Ectodermal cell (in vitro differentiated cells): ENCODE results near the gene KAT7. TPM values are rescaled to one million over a fixed set of nuclear protein-coding genes. Genes with fewer than 3 reads are reported as not detected.
A peak's percentile ranks its signal among the peaks of the same experiment; 100 is the strongest.

ENCODE experiments used
- H3K27ac ChIP-seq: 2 replicates; pipeline ENCODE4 v1.7.0; 2013; ENCODE audit warnings: mild to moderate bottlenecking, low read depth, low read length; ENCODE audit not compliant: insufficient read depth, poor library complexity, severe bottlenecking
- H3K27me3 ChIP-seq: 2 replicates; pipeline ENCODE4 v1.7.0; 2013; ENCODE audit warnings: mild to moderate bottlenecking, low read length; ENCODE audit not compliant: insufficient read depth, control insufficient read depth, poor library complexity, severe bottlenecking
- H3K36me3 ChIP-seq: one replicate; pipeline ENCODE4 v1.7.0; 2013; ENCODE audit warnings: low read length; ENCODE audit not compliant: control insufficient read depth, insufficient read depth
- H3K4me1 ChIP-seq: one replicate; pipeline ENCODE4 v1.7.0; 2013; ENCODE audit warnings: low read length; ENCODE audit not compliant: control insufficient read depth, insufficient read depth
- H3K4me3 ChIP-seq: 2 replicates; pipeline ENCODE4 v1.7.0; 2013; ENCODE audit warnings: low read depth, low read length, control low read depth; ENCODE audit not compliant: insufficient read depth
- H3K9me3 ChIP-seq: 2 replicates; pipeline ENCODE4 v1.7.0; 2013; ENCODE audit warnings: mild to moderate bottlenecking, low read length, moderate library complexity; ENCODE audit not compliant: control insufficient read depth
- WGBS, 2 experiments: methylation state at CpG; one replicate each; pipeline ENCODE4 v1.1.7; 2013; ENCODE audit warnings: missing lambda C conversion rate in 2 of 2; 5-methylcytosine and 5-hydroxymethylcytosine counted together
- polyA plus RNA-seq, 4 experiments: library from polyadenylated mRNA; stranded (reverse); fragments of 50-300 nt; gene quantifications; one replicate each; pipeline ENCODE4 v1.2.3, GENCODE V29; 2013

Gene KAT7
- polyA plus RNA-seq (2013, experiment 1 of 4), result 89.7 TPM
- 98.7 TPM for polyA plus RNA-seq (2013, experiment 2 of 4)
- polyA plus RNA-seq (2013, experiment 3 of 4), result 70.1 TPM
- 84.3 TPM for polyA plus RNA-seq (2013, experiment 4 of 4)

DNA sequence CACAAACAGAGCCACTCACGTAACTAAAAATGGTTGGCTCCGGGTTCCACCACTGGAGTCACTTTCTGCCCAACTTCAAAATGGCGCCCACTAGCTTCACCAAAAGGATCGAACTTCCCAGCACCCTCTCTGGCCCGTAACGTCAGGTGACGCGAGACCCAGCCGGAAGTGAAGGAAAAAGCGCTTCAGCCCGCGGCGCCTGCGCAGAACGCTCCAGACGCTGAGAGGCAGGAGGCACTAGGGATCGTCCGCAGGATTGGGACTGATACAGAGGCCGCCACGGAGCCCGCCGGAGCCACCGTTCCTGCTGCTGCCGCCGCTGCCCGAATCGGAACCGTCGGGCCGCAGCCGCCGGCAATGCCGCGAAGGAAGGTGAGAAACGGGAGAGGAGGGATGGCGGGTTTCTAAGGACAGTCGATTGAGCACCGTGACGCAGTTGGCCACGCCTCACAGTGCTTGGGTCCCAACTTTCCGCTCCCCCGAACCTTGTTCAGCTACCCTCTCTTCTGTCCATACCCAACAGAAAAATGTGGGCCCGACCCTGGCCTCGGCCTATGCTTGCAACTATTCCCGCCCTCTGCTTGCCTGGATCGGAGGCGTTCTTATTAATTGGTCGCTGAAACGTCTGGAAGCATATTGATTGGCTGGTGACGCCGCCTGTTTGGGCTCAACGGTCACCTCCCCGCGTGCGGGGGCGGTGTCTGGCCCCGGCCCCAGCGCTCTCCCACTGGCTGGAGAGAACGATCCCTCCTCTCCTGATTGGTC lies at the start of gene KAT7:
KAT7 (plus strand) TSS at position 204 of the 765 bp plus-strand sequence; CDS start at position 358, 154 bp downstream.
- H3K4me1 ChIP-seq, result peaks cover 11% of the 10 kb centered on the region
- no peaks in the 10 kb centered on the region for H3K9me3 ChIP-seq
- peak within 1 kb of the TSS; percentile 100 for H3K4me3 ChIP-seq
- 0% methylated on average over 59 of the region's 59 CpGs for WGBS, 2 experiments
- H3K27ac ChIP-seq, result peak within 1 kb of the TSS; percentile 91
- H3K27me3 ChIP-seq, result no peaks in the 10 kb centered on the region
- peaks cover 7% of the 10 kb centered on the region for H3K36me3 ChIP-seq

DNA sequence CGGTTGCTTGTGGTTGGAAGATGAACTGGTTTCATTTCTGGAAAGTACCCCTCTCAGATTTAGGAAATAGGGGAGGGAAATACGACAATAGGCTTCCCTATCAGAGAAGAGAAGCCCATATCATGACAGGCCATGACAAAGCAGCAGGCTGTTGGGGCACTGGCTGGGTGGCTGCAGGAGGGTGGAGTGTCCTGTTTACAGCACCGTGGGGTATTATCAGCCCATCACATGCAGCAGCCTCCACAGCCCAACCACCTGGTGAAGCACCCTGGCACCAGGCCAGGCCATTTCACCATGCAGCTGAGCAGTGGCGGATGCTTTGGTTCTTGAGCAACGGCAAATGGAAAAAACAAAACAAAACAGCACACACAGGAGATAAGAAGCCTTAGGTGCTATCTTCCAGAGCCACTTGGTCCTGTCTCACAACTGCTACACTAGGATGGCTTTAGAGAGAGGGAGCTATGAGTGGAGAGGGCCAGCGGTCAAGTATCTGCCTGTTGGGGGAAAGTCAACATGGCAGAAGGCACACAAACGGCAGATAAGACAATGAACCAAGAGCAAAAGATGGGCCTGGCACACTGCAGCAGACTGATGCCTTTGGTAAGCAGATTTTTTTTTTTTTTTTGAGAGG lies 48.7 kb upstream of the KAT7 start:
- H3K4me3 ChIP-seq, result no peak overlapping the region
- H3K36me3 ChIP-seq, result no peaks in the 10 kb centered on the region
- WGBS, 2 experiments, result 93 to 94% methylated on average over 7 of the region's 7 CpGs
- no peaks in the 10 kb centered on the region for H3K4me1 ChIP-seq
- no peak overlapping the region for H3K27ac ChIP-seq
- no peaks in the 10 kb centered on the region for H3K9me3 ChIP-seq
- no peaks in the 10 kb centered on the region for H3K27me3 ChIP-seq

DNA sequence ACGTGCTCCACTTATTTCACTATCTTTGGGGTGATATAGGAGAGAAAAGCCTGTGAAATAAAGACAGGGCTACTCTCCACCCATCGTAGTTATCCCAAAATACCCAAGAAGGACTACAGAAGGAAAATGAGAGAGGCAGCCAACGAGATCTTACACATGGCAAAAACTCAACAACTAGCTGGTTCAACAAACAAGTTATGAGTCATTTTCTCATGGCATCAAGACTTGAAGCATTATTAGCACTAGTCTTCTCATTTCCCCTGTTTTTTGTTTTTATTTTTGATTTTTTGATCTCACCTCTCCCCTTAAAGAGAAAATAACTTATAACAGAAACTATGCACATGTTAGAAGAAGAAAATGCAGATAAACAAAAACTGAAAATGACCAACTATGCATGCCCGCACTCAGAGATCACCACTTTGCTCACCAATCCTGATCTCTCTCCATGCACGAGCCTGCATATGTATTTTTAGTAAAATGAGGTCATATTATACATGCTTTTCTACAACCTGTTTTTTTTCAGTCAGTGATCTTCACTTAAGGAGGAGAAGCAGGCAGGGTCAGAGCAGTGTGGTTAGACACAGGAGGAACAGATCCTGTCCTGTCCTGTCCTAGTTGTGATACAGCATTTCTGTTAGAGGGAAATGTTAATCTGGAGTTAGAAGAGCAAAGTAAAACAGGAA lies 47.3 kb upstream of the KAT7 start:
- H3K4me3 ChIP-seq, result no peak overlapping the region
- H3K9me3 ChIP-seq, result no peaks in the 10 kb centered on the region
- no peak overlapping the region for H3K27ac ChIP-seq
- H3K4me1 ChIP-seq, result no peaks in the 10 kb centered on the region
- 96 to 98% methylated on average over 4 to 5 of the region's 5 CpGs for WGBS, 2 experiments
- no peaks in the 10 kb centered on the region for H3K36me3 ChIP-seq
- no peaks in the 10 kb centered on the region for H3K27me3 ChIP-seq

DNA sequence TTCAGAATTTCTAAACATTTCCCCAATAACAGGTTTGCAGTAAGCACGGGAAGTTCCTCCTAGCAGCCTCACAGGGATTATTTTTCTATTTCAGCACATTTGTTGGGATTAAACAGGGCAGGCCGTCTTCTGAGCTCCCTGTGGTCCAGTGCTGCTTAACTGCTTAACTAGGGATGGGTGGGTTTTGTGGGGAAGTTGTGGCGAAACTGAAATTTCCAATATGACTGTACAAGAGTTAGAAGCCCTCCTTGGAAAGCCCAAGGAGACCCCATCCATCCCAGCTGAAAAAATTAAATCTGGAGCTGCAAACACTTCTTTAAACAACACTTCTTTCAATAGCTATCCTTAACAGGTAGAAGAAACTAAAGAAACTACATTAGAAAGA lies 46.8 kb upstream of the KAT7 start:
- WGBS, 2 experiments, result 94 to 97% methylated on average over 3 of the region's 3 CpGs
- Histone ChIP-seq H3K9me3 (no peaks in the 10 kb centered on the region), H3K36me3 (no peaks in the 10 kb centered on the region), H3K4me3 (no peak overlapping the region), H3K27me3 (no peaks in the 10 kb centered on the region), H3K27ac (no peak overlapping the region), H3K4me1 (no peaks in the 10 kb centered on the region)

DNA sequence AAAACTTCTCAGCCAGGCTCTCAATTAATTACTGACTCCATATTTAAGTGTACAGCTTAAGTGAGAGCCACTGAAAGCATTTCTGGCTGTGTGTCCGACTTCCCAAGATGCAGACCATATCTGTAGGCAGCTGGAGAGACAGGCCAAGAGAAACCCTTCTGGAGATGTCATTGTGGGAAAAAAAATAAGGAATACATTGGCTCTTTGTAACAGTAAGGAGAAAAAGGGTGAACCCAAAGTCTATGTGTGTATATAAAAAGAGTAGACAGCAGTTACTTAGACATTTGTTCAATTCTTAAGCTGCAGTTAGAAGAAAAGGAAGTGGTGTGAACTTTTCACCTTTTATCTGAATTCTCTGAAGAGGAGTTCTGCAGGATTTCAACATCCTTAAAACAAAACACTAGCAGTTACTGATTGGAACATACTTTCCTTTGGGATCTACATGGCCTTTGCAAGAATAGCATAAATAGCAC lies 46.3 kb upstream of the KAT7 start:
- no peak overlapping the region for H3K27ac ChIP-seq
- no peaks in the 10 kb centered on the region for H3K36me3 ChIP-seq
- no peaks in the 10 kb centered on the region for H3K4me1 ChIP-seq
- H3K27me3 ChIP-seq, result no peaks in the 10 kb centered on the region
- no peak overlapping the region for H3K4me3 ChIP-seq
- 95 to 97% methylated on average over 1 of the region's 1 CpG for WGBS, 2 experiments
- H3K9me3 ChIP-seq, result no peaks in the 10 kb centered on the region

DNA sequence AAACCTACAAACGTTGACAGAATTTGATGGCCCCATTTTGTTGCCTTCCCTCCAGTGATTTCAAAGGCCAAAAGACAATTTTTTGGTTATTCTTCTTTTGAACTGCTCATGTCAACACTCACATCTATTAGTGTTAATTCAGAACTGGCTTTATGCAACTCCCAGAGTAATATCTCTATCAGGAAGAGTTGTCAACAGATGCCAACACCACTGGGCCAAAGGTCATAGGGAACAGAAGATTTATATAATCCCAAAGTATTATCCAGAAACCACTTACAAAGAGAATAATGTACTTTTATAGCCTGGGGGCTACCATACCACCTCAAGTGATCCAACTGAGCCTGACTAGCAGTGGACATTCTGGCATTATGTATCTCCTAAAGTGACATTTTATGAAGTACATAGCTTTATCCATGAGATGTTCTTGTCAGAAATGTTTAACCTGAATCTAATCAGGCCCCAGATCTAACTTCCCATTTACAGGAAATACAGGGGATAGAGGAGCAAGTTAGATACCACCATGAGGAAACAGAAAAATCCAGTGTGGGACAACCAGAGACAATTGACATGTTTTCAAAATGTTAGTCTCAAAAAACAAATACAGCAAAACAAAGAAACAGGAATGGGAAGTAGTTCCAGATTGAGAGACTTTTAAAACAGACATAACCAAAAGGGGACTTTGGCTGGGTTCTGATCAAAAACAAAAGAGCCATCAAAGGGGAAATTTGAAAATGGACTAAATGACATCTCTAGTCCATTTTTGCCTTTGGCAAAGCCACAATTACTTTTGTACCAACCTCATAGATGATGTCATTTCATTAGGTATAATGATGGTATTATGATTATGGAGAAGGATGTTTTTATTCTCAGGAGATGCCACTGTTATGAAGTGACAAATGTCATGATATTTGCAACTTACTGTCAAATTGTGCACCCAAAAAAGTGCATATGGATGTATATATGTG lies 43.0 kb upstream of the KAT7 start:
- Histone ChIP-seq H3K27me3 (no peaks in the 10 kb centered on the region), H3K9me3 (no peaks in the 10 kb centered on the region), H3K27ac (no peak overlapping the region), H3K4me1 (no peaks in the 10 kb centered on the region), H3K4me3 (no peak overlapping the region), H3K36me3 (no peaks in the 10 kb centered on the region)
- WGBS, 2 experiments, result 89 to 94% methylated on average over 1 of the region's 1 CpG

DNA sequence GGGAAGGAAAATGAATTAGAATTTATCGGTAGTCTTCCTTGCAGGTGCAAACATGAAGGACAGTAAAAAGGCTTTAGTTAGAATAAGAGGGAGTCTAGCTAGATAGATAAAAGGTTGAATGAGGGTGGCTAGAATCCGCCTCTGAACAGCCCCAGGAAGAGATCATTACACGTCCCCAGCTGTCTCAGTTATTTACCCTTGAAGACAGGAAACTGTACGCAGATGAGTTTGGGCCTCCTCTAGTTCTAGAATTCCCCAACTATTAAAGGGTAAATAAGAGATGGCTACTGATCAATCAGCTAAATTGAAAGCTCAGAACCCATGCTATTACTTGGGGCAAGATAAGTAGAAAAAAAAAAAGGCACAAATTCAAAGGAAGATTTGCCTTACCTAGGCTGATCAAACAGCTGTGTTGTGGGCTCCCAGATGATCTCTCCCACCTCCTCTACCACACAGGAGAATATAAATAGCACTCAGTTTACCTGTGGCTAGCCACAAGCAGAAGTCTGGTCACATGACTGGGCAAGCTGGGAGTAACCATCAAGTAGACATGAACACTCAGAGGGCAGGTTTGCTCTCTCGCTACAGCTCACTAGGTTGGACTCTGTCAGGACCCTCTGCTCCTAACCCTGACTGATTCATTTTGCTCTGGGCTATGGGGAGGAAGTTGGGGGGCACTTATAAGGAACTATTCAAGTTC lies 41.5 kb upstream of the KAT7 start:
- 92 to 94% methylated on average over 5 of the region's 5 CpGs for WGBS, 2 experiments

DNA sequence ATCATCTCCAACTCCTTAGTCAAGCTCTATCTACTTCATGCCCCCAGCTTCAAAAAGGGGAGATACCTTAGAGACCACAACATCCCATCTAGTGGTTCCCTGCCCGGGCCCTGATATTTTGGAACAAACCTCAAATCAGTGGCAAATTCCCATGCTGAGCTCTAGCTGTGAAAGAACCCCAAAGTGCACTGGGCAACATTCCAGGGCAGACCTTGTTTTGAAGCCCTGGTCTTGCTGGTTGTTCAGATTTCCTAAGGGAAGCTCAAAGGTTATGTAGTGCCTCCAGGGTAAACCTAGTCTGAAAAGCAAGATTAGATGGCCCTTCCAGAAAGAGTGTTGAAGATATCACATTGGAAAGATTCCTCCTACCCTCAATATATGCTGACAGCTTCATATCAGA lies 40.8 kb upstream of the KAT7 start:
- no peak overlapping the region for H3K27ac ChIP-seq
- H3K4me3 ChIP-seq, result no peak overlapping the region
- no peaks in the 10 kb centered on the region for H3K9me3 ChIP-seq
- H3K27me3 ChIP-seq, result no peaks in the 10 kb centered on the region
- no peaks in the 10 kb centered on the region for H3K36me3 ChIP-seq
- no peaks in the 10 kb centered on the region for H3K4me1 ChIP-seq
- 89 to 91% methylated on average over 1 of the region's 1 CpG for WGBS, 2 experiments

More for the DNA sequence above, 41.5 kb upstream of the KAT7 start:
- Histone ChIP-seq H3K9me3 (no peaks in the 10 kb centered on the region), H3K4me1 (no peaks in the 10 kb centered on the region), H3K27ac (no peak overlapping the region), H3K36me3 (no peaks in the 10 kb centered on the region), H3K4me3 (no peak overlapping the region), H3K27me3 (no peaks in the 10 kb centered on the region)

DNA sequence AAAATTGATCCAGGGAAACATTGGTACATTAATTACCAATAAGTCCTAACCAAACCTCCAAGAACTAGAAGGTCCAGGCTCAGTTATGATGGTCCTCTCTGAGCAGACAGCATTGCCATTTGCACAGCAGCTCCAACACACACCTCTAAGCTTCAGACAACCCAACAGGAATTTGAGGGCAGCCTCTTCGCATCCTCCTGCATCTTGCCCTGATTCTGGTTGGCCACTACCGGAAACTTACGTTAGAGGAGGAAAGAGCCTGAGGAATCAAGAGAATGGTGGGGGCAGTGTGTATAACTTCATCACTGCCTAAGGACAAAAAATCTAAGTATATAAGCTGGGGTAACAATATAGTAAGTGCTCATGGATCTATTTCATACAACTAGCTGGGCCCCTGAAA lies 40.3 kb upstream of the KAT7 start:
- Histone ChIP-seq H3K27ac (no peak overlapping the region), H3K27me3 (no peaks in the 10 kb centered on the region), H3K36me3 (no peaks in the 10 kb centered on the region), H3K4me1 (no peaks in the 10 kb centered on the region), H3K9me3 (no peaks in the 10 kb centered on the region), H3K4me3 (no peak overlapping the region)
- 97 to 100% methylated on average over 3 of the region's 3 CpGs for WGBS, 2 experiments
